Measurements from ENCODE around the gene MPRIP.

Gene MPRIP

DNA sequence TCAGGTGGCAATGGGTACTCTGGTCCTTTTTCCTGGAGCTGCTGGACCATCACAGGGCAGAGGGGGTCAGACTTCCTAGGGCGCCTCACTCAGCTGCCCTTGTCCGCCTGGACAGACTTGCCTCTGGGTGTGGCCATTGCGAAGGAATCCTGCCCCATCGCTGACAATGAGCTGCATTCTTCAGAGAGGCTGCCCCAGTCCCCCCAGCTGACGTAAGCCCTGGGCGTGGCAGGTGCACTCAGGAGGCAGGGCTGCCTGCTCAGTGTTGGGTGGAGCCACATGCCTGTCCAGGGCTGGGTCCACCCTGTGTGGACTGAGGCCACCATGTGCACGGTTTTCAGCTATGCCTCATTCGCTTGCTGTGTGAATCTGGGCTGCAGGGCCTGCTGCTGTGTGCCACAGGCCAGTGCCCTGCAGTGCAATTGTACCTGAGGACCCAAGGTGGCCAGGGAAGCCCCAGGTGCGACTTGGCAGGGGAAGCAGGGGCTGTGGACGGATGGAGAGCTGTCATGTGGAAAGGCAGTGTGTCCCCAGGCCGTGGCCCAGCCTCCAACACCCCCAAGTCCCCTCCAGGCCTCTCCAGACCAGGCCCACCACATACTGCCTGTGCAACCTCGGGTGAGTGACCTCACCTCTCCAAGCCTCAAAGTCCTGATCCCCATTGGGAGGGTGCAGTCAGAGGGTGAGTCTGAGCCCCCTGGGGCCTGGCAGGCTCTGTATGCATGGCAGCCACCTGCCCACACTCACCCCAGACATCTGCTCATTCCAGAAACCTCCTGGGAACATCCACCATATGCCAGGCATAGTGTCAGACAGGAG, 14.0 kb upstream of the MPRIP start:
- no peak for DNase-seq (ENCODE audit: low read depth in 1 of 2, low spot score in 1 of 2)

DNA sequence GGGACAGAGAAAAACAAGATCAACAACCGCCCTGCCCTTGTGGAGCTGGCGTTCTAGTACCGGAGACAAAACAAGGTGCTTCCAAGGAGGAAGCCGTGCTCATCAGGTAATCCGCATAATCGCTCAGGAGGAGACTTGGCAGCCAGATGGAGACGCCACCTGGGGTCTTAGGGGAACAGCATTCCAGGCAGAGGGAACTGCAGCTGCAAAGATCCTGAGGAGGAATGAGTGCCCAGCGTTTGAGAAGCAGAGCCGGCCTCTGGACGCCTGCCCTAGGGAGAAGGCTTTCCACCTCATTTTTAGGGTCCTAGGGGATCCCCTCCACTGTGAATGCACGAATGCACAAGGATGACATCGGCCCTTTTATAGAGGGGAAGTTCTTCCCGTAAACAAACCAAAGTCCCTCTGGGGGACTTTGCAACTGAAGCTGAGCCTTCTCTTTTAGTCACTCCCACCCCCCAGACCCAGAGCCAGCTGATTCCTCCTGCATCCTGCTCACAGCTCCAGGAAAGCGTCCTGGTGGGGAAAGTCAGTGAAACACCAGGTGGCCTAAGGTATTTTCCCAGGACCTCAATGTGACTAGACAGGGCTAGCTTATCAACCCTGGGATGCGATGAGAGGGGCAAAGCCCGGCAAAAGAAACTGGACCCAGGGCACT, 13.2 kb upstream of the MPRIP start:
- no peak for DNase-seq (ENCODE audit: low read depth in 1 of 2, low spot score in 1 of 2)

DNA sequence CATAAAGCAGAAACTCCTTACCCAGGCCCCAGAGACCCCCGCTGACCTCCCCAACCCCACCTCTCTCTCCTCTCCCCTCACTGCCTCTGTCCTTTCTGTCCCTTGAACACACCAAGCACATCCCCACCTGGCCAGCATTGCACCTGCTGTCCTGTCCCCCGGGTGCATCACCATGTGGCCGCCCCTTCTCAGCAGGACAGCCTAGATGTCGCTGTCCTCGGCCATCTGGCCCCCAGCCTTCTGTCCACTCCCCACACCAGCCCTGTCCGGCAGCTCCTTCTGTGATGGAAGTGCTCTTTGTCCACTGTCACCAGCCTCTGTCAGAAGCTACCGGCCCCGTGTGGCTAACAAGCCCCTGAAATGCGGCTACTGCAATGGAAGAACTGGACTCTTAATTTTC, 12.3 kb upstream of the MPRIP start:
- DNase-seq (ENCODE audit: low read depth in 1 of 2, low spot score in 1 of 2), result no peak

DNA sequence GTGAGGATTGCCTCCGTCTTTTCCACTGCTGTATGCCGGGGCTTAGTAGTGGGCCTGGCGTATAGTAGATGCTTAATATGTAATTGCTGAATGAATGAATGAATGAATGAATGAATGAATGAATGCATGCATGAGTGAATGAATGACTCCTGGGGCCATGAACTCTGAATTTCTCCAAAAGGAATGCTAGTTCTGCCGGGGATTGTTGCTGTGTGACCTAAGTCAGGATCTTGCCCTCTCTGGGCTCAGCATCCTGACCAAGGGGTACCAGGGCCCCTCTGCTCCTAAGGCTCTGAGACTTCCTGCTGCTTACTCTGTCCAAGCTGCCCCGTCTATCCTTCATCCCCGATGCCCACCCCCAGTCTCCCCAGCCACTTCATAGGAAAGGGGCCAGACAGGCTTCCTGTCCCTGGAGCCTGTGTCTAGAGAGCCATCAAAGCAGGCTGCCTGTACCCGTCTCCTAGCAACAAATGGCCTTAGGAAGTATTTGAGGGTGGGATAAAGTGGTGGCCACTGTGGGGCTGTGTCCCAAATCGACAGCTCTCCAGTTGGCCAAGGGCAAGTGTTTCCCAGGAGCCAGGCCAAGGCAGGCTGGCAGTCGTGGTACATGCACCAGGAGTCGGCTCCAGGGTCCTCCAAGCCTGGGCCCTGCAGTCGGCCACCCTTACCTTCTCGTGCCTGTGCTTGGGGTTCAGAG, 11.6 kb upstream of the MPRIP start:
- DNase-seq (ENCODE audit: low read depth in 1 of 2, low spot score in 1 of 2), result no peak

DNA sequence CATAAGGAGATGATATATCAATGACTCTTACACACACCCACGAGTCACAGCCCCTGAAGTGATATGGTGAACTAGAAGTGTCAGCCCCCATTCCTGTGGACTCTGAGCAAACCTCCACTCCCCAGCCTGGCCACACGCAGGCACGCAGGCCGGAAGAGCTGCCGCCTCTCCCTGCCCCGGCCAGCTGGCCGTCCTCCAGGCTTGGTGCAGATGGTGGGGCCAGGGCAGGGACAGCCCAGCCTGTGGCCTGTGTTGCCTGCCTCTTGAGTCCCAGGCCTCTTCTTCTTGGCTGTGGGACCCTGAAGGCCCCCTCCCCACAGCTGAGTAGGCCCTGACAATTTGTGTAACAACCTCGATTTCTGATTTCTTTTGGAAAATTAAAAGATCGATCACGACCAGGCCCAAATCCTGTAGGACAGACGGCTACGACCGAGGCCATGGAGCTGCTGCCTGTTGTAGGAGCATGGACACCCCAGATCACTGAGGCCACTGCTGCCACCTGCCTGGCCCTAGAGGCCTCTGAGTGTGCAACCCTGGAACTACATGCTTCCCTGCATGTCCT, 10.0 kb upstream of the MPRIP start:
- DNase-seq (ENCODE audit: low read depth in 1 of 2, low spot score in 1 of 2), result no peak

DNA sequence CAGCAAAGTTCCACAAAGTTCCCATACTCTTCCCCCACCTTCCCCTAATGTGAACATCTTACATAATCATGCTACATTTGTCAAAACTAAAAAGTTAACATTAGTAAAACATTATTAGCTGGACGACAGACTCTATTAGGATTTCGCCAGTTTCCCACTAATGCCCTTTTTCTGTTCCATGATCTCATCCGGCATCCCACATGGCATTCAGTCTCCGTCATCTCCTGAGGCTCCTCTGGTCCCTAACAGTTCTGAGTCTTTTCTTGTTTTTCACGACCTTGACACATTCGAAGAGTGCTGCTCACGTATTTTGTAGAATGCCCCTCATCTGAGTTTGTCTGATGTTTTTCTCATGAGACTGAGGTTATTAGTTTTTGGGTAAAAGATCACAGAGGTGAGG, 8.8 kb upstream of the MPRIP start:
- DNase-seq (ENCODE audit: low read depth in 1 of 2, low spot score in 1 of 2), result no peak

DNA sequence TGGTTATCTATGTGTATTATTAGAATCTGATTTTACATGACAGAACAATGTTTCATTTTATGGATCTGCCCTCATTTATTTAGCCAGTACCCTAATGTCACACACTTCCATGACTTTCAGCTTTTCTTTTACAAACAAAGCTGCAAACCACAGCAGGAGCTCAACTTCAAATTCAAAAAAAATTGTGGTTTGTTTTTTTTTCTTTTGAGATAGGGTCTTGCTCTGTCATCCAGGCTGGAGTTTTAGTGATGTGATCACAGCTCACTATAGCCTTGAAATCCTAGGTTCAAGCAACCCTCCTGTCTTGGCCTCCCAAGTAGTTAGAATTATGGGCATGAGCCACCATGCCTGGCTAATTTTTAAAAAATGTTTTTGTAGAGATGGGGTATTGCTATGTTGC, 8.2 kb upstream of the MPRIP start:
- no peak for DNase-seq (ENCODE audit: low read depth in 1 of 2, low spot score in 1 of 2)

DNA sequence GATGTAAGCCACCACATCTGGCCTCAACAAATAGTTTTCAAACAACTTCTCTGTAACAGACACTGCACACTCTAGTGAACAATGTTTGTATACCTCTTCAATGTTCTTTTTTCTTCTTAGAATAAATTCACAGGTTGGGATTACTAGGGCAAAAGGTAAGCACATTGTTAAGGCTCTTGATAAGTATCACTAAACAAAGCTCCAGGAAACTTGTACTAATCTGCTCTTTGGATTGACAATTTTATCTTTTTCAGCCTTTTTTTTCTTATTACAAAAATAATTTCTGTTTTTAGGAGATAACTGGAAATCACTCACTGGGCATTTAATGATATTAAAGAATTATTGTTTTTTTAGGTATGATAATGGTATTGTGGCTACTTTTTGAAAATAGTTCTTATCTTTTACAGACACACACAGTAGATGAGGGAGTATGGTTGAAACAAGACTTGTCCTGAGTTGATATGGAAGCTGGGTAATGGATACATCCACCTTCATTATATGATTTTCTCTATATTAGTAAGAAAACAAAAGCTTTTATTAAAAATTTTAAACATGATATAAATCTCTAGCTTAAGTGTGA, 7.7 kb upstream of the MPRIP start:
- no peak for DNase-seq (ENCODE audit: low read depth in 1 of 2, low spot score in 1 of 2)

DNA sequence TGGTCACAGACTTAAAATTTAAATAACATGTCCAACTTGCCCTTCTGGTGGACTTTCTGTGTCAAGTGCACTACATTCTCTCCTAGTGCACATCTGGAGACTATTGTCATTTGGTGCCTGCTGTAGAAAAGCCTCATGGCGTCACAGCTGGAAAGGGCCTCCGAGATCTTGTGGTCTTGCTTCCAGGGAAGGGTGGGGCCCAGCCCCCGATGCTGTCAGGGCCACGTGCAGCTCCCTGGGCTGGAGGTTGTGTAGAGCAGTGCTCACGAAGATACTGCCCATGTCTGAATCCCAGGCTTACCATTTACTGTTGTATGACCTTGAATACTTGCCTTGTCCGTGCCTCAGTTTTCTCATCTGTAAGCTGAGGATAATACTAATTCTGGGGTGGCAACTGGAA, 6.8 kb upstream of the MPRIP start:
- no peak for DNase-seq (ENCODE audit: low read depth in 1 of 2, low spot score in 1 of 2)

DNA sequence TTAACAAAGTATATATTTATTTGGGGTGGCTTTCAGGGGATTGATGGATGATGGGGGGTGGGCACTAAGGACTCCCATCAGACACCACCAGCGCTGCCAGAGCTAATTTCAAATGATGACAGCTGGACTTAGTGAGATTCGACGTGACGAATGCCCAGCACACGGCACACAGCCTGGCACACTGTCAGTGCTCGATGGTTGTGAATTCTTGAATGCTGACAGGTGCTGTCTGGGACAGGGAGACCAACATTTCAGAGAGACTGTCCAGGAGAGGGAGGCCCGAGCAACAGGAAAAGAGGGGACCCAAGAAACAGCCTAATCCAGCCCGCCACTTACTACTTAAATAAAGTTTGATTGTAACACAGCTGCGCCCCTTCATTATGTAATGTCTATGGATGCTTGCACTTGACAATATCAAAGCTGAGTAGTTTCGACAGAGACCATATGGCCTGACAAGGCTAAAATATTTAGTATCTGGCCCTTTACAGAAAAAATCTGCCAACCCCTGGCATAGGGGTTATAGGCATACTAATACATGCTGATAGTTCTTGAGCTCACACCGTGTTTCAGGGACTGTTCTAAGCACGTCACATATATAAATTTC, 6.2 kb upstream of the MPRIP start:
- DNase-seq (ENCODE audit: low read depth in 1 of 2, low spot score in 1 of 2), result no peak

DNA sequence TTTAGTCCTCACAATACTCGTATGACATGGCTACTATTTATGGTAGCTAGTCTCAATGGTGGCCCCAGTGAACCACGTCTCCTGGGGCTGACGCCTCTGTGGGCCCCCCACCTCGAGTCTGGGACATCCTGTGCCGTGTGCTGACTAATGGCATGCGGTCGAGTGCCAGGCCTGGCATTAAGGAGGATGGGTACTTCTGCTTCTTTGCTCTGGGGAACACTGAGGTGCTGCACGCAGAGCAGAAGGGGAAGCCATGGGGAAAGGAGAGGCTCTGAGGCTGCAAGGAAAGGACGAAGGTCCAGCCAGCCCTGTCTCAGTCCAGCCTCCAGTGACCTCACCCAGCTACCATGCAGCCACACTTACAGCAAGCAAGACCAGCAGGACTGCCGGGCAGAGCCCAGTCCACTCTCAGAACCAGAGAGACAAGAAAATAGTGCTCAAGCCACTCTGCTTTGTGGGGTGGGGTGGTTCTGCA, 5.7 kb upstream of the MPRIP start:
- DNase-seq (ENCODE audit: low read depth in 1 of 2, low spot score in 1 of 2), result no peak

DNA sequence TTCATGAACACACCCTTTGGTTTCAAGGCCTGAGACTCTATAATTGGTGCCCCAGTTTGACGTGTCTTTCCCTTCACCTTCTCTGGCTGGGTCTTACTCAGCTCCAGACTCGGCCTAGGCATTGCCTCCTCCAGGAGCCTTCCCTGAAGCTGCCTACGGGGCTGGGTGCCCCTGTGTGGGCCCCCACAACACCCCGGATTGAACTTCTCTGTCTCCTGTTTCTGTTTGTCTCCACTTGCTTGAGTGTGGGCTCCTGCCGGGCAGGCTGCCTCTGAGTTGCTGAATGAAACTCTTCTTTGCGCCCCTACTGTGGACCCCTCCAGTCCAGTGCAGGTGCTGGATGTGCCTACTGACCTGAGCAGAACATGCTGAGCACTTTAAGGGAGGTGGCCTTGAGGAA, 2.3 kb upstream of the MPRIP start:
- no peak for DNase-seq (ENCODE audit: low read depth in 1 of 2, low spot score in 1 of 2)

DNA sequence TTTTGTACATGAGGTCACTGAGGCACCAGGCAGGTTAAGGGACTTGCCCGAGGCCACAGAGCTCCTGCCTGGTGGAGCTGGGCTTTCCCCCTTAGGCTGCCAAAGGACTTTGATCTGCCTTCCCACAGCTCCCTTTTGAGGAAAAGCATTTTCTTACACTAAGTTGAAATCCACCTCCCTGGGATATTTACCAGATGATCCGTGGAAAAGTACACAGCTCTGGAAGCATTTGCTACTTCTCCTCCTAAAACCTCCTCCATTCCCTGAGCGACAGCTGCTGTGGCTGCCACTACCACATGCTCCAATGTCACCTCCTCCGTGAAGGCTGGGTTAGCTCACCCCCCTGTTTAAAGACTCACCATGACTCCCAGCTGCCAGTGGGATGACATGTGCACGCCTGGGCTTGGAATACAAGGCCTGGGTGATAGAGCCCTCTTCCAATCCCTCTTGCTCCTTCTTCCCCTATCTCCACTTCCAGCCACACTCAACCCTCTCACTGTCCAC, 1.2 kb upstream of the MPRIP start:
- DNase-seq (ENCODE audit: low read depth in 1 of 2, low spot score in 1 of 2), result no peak

DNA sequence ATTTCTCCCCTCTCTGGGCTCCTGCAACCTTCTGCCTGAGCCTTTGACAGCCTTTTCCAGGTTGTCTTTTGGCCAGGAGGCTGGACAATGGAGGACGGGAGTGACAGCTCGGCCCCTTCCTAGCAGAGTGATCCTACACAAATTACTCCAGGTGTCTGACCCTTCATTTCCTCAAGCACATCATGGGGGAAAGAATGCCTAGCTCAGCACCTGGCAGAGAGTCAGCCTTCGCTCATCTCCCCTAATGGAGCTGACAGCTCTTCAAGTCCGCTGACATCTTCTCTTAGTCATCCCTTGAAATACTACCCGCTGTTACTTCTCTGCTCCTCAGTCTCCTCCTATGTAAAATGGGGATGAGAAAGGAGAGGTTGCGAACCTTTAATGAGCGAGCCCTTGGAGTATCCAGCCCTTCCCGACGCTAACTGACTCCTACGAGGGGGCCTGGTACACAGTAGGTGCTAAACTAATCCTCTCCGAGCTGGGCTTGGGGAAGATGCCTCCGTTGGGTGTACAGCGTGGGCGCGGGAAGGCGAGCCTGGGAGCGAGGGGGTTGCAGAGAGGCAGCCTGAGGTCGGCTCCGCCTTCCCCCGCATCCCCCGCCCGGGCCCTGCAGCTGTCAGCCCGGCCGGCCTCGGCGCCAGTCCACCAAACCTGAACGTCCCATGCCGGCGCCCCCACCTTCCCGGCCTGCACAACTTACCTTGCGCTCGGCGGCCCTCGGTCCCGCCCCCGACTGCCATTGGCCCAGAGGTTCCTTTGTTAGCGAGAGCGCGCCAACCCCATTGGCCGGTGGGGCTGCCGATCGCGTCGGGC, 480 bp upstream of the MPRIP start:
- DNase-seq (ENCODE audit: low read depth in 1 of 2, low spot score in 1 of 2), result peak; percentile 87 to 97

DNA sequence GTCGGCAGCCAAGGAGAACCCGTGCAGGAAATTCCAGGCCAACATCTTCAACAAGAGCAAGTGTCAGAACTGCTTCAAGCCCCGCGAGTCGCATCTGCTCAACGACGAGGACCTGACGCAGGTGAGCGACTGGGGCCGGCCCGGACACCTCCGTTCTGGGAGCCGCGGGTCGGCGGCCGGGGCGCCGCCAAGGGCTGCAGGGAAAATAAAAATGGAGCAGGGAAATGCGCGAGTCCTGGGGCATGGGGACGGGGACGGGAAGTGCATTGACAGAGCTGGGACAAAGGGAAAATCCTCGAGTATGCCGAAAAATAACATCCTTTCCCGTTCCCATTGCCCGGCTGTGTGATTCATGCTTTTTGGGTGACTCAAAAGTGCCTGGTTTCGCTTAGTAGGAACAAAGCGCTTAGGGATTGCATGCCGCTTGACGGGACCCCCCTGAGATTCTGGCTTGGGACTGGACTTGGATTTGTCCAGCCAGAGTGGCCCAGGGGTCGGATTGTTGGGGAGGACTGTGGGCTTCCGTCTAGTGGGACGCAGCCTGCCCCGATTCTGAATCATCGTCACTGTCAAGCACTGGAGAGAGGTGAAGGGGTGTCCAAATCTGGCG, 699 bp downstream of the MPRIP start:
- no peak for DNase-seq (ENCODE audit: low read depth in 1 of 2, low spot score in 1 of 2)

DNA sequence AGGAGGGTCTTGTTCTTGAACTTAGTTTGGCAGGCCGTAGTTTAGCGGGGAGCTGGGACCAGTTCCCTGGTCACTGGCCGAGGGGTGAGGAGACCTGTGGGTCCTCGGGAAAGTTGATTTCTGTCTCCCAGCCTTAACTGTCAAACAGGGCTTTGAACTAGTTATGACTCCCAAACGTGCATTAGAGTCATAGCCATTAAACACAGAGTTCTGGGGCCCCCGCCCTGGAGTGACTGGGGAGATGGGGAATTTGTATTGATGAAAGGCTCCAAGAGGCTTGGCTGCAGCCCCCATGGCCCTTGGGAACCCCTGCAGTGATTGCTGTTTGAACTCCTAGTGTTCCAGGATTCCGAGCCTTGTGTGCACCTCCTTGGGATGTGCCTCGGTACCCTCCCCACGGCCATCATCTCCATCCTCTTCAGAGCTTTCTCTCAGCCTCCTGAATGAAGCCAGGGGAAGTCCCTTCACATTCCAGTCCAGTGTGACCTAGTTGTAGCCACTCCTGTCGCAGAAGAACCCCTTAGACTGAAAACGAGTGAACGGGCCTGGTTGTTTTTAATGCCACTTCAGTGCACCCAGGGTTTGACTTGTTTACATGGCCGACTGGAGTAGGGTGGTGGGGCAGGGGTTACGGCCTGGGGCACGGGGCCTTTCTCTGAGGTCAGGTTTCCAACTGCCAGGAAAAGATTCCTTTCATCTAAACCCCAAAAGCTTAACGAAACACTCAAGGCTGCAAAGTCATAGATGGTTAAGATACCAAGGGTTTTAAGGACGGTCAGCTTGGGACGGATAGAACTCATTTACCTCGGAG, 1.4 kb downstream of the MPRIP start:
- DNase-seq (ENCODE audit: low read depth in 1 of 2, low spot score in 1 of 2), result no peak

DNA sequence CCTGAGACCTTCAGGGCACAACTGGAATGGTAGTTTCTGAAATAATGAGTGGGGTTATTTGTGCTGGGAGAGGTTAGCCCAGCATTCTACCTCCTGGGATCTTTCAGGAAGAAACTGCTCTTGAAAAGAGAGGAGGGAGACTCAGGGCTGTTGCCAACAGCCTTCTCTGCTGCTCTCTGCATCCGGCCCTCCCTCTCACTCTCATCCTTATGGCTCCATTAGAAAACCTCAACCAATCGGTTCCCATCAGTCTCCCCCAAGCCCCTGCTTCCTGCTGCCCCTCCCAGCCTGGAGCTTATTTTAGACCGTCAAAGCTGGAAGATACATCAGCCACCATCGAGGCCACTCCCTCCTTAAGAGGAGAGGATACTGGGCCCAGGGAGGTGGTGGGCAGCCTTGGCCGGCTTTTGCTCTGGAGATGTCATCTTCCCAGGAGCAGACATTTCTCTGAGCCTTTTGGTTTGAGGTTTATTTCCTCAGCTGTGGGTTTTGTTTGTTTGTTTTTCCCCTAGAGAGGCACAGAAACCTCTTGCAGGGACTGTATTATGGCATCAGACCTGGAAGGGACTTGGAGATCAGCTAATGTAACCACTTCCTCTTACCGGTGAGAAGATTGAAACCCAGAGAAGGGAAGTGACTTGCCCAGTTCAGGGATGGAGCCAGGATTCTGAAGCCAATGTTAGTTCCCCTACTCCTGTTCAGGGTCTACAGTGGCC, 2.7 kb downstream of the MPRIP start:
- no peak for DNase-seq (ENCODE audit: low read depth in 1 of 2, low spot score in 1 of 2)

DNA sequence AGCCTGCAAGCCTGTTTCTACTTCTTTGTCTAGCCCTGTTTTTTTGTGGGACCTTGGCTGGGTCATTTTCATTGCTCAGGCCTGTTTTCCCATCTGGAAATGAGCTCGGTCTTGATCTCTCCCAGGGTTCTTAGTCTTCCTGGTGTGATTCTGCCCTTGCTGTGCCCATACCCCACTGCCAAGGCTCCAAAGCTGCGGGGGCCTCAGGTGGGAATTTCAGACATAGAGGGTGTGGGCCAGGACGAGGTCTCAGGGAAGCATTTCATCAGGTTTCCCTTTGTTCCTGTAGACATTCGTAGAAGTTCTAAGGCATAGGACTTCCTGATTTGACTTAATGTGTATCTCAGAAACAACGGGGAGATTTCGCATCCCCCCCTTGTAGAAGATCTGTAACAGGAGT, 5.8 kb downstream of the MPRIP start:
- DNase-seq (ENCODE audit: low read depth in 1 of 2, low spot score in 1 of 2), result no peak

All from activated CD4-positive, alpha-beta T cell treated with anti-CD3 and anti-CD28 coated beads, Interleukin-2, amount 50 U/mL, for 24 hours (primary cell).